Endometrial microvascular endothelial cells (primary cell): ENCODE measurements around the gene WWP2. TPM values are rescaled to one million over a fixed set of nuclear protein-coding genes. Genes with fewer than 3 reads are reported as not detected.
"Not testable (repeated sequence)": the region's sequence is repeated elsewhere in the genome, so short reads cannot be mapped to it uniquely, and the experiment has no call there.

ENCODE experiments used
- in situ Hi-C: cut with HindIII; loops from 2 replicates; pipeline ENCODE4 v1.10.0; 2017; ENCODE audit warnings: low sequenced_read_pairs, low pct_unique_long_range_greater_than_20kb; ENCODE audit errors: inconsistent ontology term
- total RNA-seq: library from RNA; depleted of rRNA; stranded (reverse); fragments of >200 nt; gene quantifications from one replicate; pipeline ENCODE4 v1.2.3, GENCODE V29; 2015; ENCODE audit errors: inconsistent ontology term

Gene WWP2
- total RNA-seq, 1 donor from 2014 or later = 38.7 TPM

- in situ Hi-C loops = no loop called here
These were observed 19.0 kb downstream of the WWP2 start for GRCh38 chr16:69781118-69781517.

- in situ Hi-C loops = no loop called here
These were observed 22.5 kb downstream of the WWP2 start for GRCh38 chr16:69784586-69784985.

- in situ Hi-C loops = no loop called here
These were observed 25.8 kb downstream of the WWP2 start for GRCh38 chr16:69787883-69788282.

GRCh38 chr16:69791391-69791847 lies 29.3 kb downstream of the WWP2 start:
- in situ Hi-C loops = not testable (repeated sequence)

- in situ Hi-C loops = no loop called here
These were observed 31.4 kb downstream of the WWP2 start for GRCh38 chr16:69793526-69793925.

GRCh38 chr16:69794486-69794885 lies 32.4 kb downstream of the WWP2 start:
- in situ Hi-C loops = no loop called here

GRCh38 chr16:69796285-69797118 lies 34.4 kb downstream of the WWP2 start:
- in situ Hi-C loops = no loop called here

- in situ Hi-C loops = no loop called here
These were observed 36.3 kb downstream of the WWP2 start for GRCh38 chr16:69798466-69798865.

- in situ Hi-C loops = no loop called here
These were observed 37.5 kb downstream of the WWP2 start for GRCh38 chr16:69799611-69800031.

- in situ Hi-C loops = no loop called here
These were observed 42.2 kb downstream of the WWP2 start for GRCh38 chr16:69804297-69804696.

GRCh38 chr16:69806776-69807175 lies 44.6 kb downstream of the WWP2 start:
- in situ Hi-C loops = not testable (repeated sequence)

- in situ Hi-C loops = no loop called here
These were observed 50.5 kb downstream of the WWP2 start for GRCh38 chr16:69812688-69813014.

- in situ Hi-C loops = no loop called here
These were observed 51.9 kb downstream of the WWP2 start for GRCh38 chr16:69814078-69814477.

- in situ Hi-C loops = no loop called here
These were observed 52.4 kb downstream of the WWP2 start for GRCh38 chr16:69814561-69814960.

GRCh38 chr16:69815216-69815883 lies 53.2 kb downstream of the WWP2 start:
- in situ Hi-C loops = not testable (repeated sequence)

GRCh38 chr16:69816996-69817395 lies 54.9 kb downstream of the WWP2 start:
- in situ Hi-C loops = no loop called here

GRCh38 chr16:69818891-69819545 lies 56.9 kb downstream of the WWP2 start:
- in situ Hi-C loops = no loop called here

- in situ Hi-C loops = no loop called here
These were observed 58.9 kb downstream of the WWP2 start for GRCh38 chr16:69820926-69821541.

- in situ Hi-C loops = no loop called here
These were observed 59.7 kb downstream of the WWP2 start for GRCh38 chr16:69821844-69822173.
